Smooth muscle cell of the brain vasculature (primary cell): ENCODE results near the gene ISLR2.
"Not testable (repeated sequence)": the region's sequence is repeated elsewhere in the genome, so short reads cannot be mapped to it uniquely, and the experiment has no call there.

ENCODE experiments used
- DNase-seq: peaks from one replicate; pipeline ENCODE4 v3.0.0-alpha.2; 2012; ENCODE audit warnings: low read depth, low spot score

Gene ISLR2

GRCh38 chr15:74156678-74157411, 26.5 kb downstream of the ISLR2 start:
- no peak for DNase-seq

- DNase-seq, result no peak
Observed at GRCh38 chr15:74157868-74158827, 27.8 kb downstream of the ISLR2 start.

- no peak for DNase-seq
Observed at GRCh38 chr15:74158855-74159650, 28.7 kb downstream of the ISLR2 start.

GRCh38 chr15:74159773-74160172, 29.4 kb downstream of the ISLR2 start:
- DNase-seq, result no peak

- DNase-seq, result not testable (repeated sequence)
Observed at GRCh38 chr15:74160390-74160789, 30.0 kb downstream of the ISLR2 start.

- DNase-seq, result not testable (repeated sequence)
Observed at GRCh38 chr15:74162195-74162536, 31.8 kb downstream of the ISLR2 start.

GRCh38 chr15:74165461-74165860, 35.1 kb downstream of the ISLR2 start:
- DNase-seq, result no peak

GRCh38 chr15:74167891-74168331, 37.5 kb downstream of the ISLR2 start:
- no peak for DNase-seq

GRCh38 chr15:74168711-74169126, 38.3 kb downstream of the ISLR2 start:
- DNase-seq, result no peak

GRCh38 chr15:74170071-74170844, 39.9 kb downstream of the ISLR2 start:
- no peak for DNase-seq

GRCh38 chr15:74170875-74171578, 40.6 kb downstream of the ISLR2 start:
- DNase-seq, result no peak

- no peak for DNase-seq
Observed at GRCh38 chr15:74171965-74172541, 41.7 kb downstream of the ISLR2 start.

GRCh38 chr15:74172701-74173379, 42.5 kb downstream of the ISLR2 start:
- DNase-seq, result peak; percentile 72

GRCh38 chr15:74173380-74174218, 43.2 kb downstream of the ISLR2 start, which contains the start of gene ISLR:
ISLR (plus strand) TSS chr15:74173710; CDS start chr15:74174859, 1,149 bp downstream.
- DNase-seq, result no peak

GRCh38 chr15:74174219-74174957, 44.0 kb downstream of the ISLR2 start:
- DNase-seq, result peak; percentile 83

GRCh38 chr15:74174958-74175253, 44.5 kb downstream of the ISLR2 start:
- no peak for DNase-seq

- DNase-seq, result no peak
Observed at GRCh38 chr15:74175271-74176191, 45.1 kb downstream of the ISLR2 start.
